HEK293 (cell line): Measurements from ENCODE around the gene TMEM127.

Experiments used
- AEBP2 ChIP-seq: fragments of 450-650 bp; formaldehyde crosslinking; IDR thresholded peaks from 2 replicates; pipeline ENCODE4 v1.5.1; 2016; ENCODE audit warnings: missing biosample characterization, missing genetic modification characterization, borderline replicate concordance
- CTCF ChIP-seq: fragments of 450-650 bp; formaldehyde crosslinking; IDR thresholded peaks from 2 replicates; pipeline ENCODE4 v1.5.1; 2016; ENCODE audit warnings: missing biosample characterization, missing genetic modification characterization
- ZFP69B ChIP-seq: fragments of 450-650 bp; formaldehyde crosslinking; IDR thresholded peaks from 2 replicates; pipeline ENCODE4 v1.5.1; 2016; ENCODE audit warnings: missing biosample characterization, missing genetic modification characterization
- ZNF350 ChIP-seq: fragments of 450-650 bp; formaldehyde crosslinking; IDR thresholded peaks from 2 replicates; pipeline ENCODE4 v1.5.0; 2017; ENCODE audit warnings: missing biosample characterization, mild to moderate bottlenecking, missing genetic modification characterization
- ZNF510 ChIP-seq: fragments of 450-650 bp; formaldehyde crosslinking; IDR thresholded peaks from 2 replicates; pipeline ENCODE4 v1.5.1; 2018; ENCODE audit warnings: mild to moderate bottlenecking, missing genetic modification characterization, missing biosample characterization; ENCODE audit not compliant: insufficient replicate concordance
- ZNF571 ChIP-seq: fragments of 450-650 bp; formaldehyde crosslinking; IDR thresholded peaks from 2 replicates; pipeline ENCODE4 v1.5.0; 2017; ENCODE audit warnings: missing biosample characterization, missing genetic modification characterization
- ZNF639 ChIP-seq: fragments of 450-650 bp; formaldehyde crosslinking; IDR thresholded peaks from 2 replicates; pipeline ENCODE4 v1.5.1; 2016; ENCODE audit warnings: missing biosample characterization, missing genetic modification characterization
- ZNF704 ChIP-seq: fragments of 450-650 bp; formaldehyde crosslinking; IDR thresholded peaks from 2 replicates; pipeline ENCODE4 v1.5.1; 2016; ENCODE audit warnings: missing biosample characterization, missing genetic modification characterization

- TF ChIP-seq ZNF350 (tag by site-specific recombination) = no peak
- no peak for TF ChIP-seq CTCF (tag by site-specific recombination)
- no peak for TF ChIP-seq ZNF571 (tag by site-specific recombination)
- no peak for TF ChIP-seq AEBP2 (tag by site-specific recombination)
- TF ChIP-seq ZNF639 (tag by site-specific recombination) = no peak
- no peak for TF ChIP-seq ZNF704
- no peak for TF ChIP-seq ZFP69B
- TF ChIP-seq ZNF510 (tag by site-specific recombination) = no peak
Measured at GRCh38 chr2:96304606-96305005, 38.8 kb upstream of the TMEM127 start.
